ENCODE results near the gene GRB2.
"Not testable (repeated sequence)": the region's sequence is repeated elsewhere in the genome, so short reads cannot be mapped to it uniquely, and the experiment has no call there.

Gene GRB2

GRCh38 chr17:75318211-75318610 is 87.3 kb downstream of the GRB2 start:
- no peak for DNase-seq (ENCODE audit: low spot score)

- DNase-seq (ENCODE audit: low spot score) = no peak
Observed at GRCh38 chr17:75317671-75318070, 87.8 kb downstream of the GRB2 start.

- no peak for DNase-seq (ENCODE audit: low spot score)
Observed at GRCh38 chr17:75316253-75316652, 89.2 kb downstream of the GRB2 start.

GRCh38 chr17:75315541-75316243 is 89.8 kb downstream of the GRB2 start:
- no peak for DNase-seq (ENCODE audit: low spot score)

- no peak for DNase-seq (ENCODE audit: low spot score)
Observed at GRCh38 chr17:75313941-75314551, 91.4 kb downstream of the GRB2 start.

- no peak for DNase-seq (ENCODE audit: low spot score)
Observed at GRCh38 chr17:75308732-75309629, 96.5 kb downstream of the GRB2 start.

- no peak for DNase-seq (ENCODE audit: low spot score)
Observed at GRCh38 chr17:75307957-75308731, 97.3 kb downstream of the GRB2 start.

GRCh38 chr17:75301502-75302206 is 103.8 kb downstream of the GRB2 start:
- DNase-seq (ENCODE audit: low spot score) = no peak

GRCh38 chr17:75301049-75301448 is 104.4 kb downstream of the GRB2 start:
- no peak for DNase-seq (ENCODE audit: low spot score)

GRCh38 chr17:75300280-75300679 is 105.2 kb downstream of the GRB2 start:
- no peak for DNase-seq (ENCODE audit: low spot score)

GRCh38 chr17:75295201-75296158 is 110.0 kb downstream of the GRB2 start:
- DNase-seq (ENCODE audit: low spot score) = no peak

- DNase-seq (ENCODE audit: low spot score) = not testable (repeated sequence)
Observed at GRCh38 chr17:75292810-75293448, 112.5 kb downstream of the GRB2 start.

GRCh38 chr17:75289832-75290337 is 115.6 kb downstream of the GRB2 start:
- DNase-seq (ENCODE audit: low spot score) = no peak

GRCh38 chr17:75289115-75289831 is 116.2 kb downstream of the GRB2 start, which contains the start of gene SLC25A19:
SLC25A19 (minus strand) TSS chr17:75289433; CDS start chr17:75286764, 2,669 bp downstream.
- peak; percentile 99 for DNase-seq (ENCODE audit: low spot score)

GRCh38 chr17:75288770-75289114 is 116.7 kb downstream of the GRB2 start:
- peak; percentile 67 for DNase-seq (ENCODE audit: low spot score)

- no peak for DNase-seq (ENCODE audit: low spot score)
Observed at GRCh38 chr17:75288359-75288758, 117.1 kb downstream of the GRB2 start.

GRCh38 chr17:75287221-75287620 is 118.3 kb downstream of the GRB2 start:
- no peak for DNase-seq (ENCODE audit: low spot score)

- no peak for DNase-seq (ENCODE audit: low spot score)
Observed at GRCh38 chr17:75285123-75285522, 120.4 kb downstream of the GRB2 start.

- not testable (repeated sequence) for DNase-seq (ENCODE audit: low spot score)
Observed at GRCh38 chr17:75280189-75280588, 125.3 kb downstream of the GRB2 start.

Measured in iPS-NIHi11 (cell line).